ENCODE measurements around the gene CHD5. TPM values are rescaled to one million over a fixed set of nuclear protein-coding genes. Genes with fewer than 3 reads are reported as not detected.

Gene CHD5
- total RNA-seq, 1 donor from 2014 or later: 0.04 TPM

- ATAC-seq: no peak
Measured at GRCh38 chr1:6097824-6098223, 82.3 kb downstream of the CHD5 start.

GRCh38 chr1:6097117-6097595 lies 83.0 kb downstream of the CHD5 start:
- ATAC-seq: no peak

GRCh38 chr1:6096243-6097116 lies 83.6 kb downstream of the CHD5 start:
- no peak for ATAC-seq

GRCh38 chr1:6095511-6096242 lies 84.4 kb downstream of the CHD5 start:
- no peak for ATAC-seq

- ATAC-seq: no peak
Measured at GRCh38 chr1:6094801-6095505, 85.2 kb downstream of the CHD5 start.

GRCh38 chr1:6094246-6094645 lies 85.9 kb downstream of the CHD5 start:
- ATAC-seq: no peak

GRCh38 chr1:6093611-6094010 lies 86.5 kb downstream of the CHD5 start:
- no peak for ATAC-seq

- no peak for ATAC-seq
Measured at GRCh38 chr1:6093071-6093470, 87.0 kb downstream of the CHD5 start.

GRCh38 chr1:6092211-6092610 lies 87.9 kb downstream of the CHD5 start:
- no peak for ATAC-seq

GRCh38 chr1:6091823-6092109 lies 88.4 kb downstream of the CHD5 start:
- no peak for ATAC-seq

GRCh38 chr1:6090996-6091822 lies 88.9 kb downstream of the CHD5 start:
- no peak for ATAC-seq

GRCh38 chr1:6090288-6090687 lies 89.8 kb downstream of the CHD5 start:
- ATAC-seq: no peak

- ATAC-seq: no peak
Measured at GRCh38 chr1:6088956-6089355, 91.2 kb downstream of the CHD5 start.

GRCh38 chr1:6087958-6088357 lies 92.2 kb downstream of the CHD5 start:
- ATAC-seq: no peak

GRCh38 chr1:6087377-6087772 lies 92.7 kb downstream of the CHD5 start:
- ATAC-seq: no peak

GRCh38 chr1:6086762-6087376 lies 93.3 kb downstream of the CHD5 start:
- no peak for ATAC-seq

- ATAC-seq: no peak
Measured at GRCh38 chr1:6086358-6086757, 93.8 kb downstream of the CHD5 start.

GRCh38 chr1:6085666-6086065 lies 94.5 kb downstream of the CHD5 start:
- ATAC-seq: no peak

GRCh38 chr1:6084781-6085495 lies 95.2 kb downstream of the CHD5 start:
- no peak for ATAC-seq

- no peak for ATAC-seq
Measured at GRCh38 chr1:6083801-6084446, 96.2 kb downstream of the CHD5 start.

GRCh38 chr1:6083385-6083784 lies 96.7 kb downstream of the CHD5 start:
- ATAC-seq: no peak

Data from esophagus mucosa (tissue), 1 donor.